K562 (cell line): ENCODE measurements around the gene OPCML. TPM values are rescaled to one million over a fixed set of nuclear protein-coding genes. Genes with fewer than 3 reads are reported as not detected.

Experiments
- ATAC-seq: fragments of 200-7000 bp; cut with Tn5 transposase; 3 replicates; pipeline ENCODE4 v1.9.1; 2020; ENCODE audit warnings: moderate library complexity
- BruUV-seq: library from RNA; stranded (reverse); fragments of 400-500 nt; replicated peaks from 2 replicates; lab custom pipeline; 2021; lab: Mats Ljungman, UMichigan
- CTCF ChIA-PET: fragments of 300-600 bp; formaldehyde crosslinking; extraction: SDS; loops from one replicate; lab custom pipeline; 2021; ENCODE audit warnings: low intra/inter-chr PET ratio; lab: Yijun Ruan, JAX
- POLR2A ChIA-PET: fragments of 300-600, 350-650 bp; sonication (Branson Sonifier 250); formaldehyde crosslinking; extraction: SDS; loops from one replicate; lab custom pipeline; 2021; ENCODE audit warnings: antibody characterized with exemption, inconsistent platforms; lab: Yijun Ruan, JAX
- DNase-seq, 4 experiments: peaks; one replicate each; pipeline versions ENCODE4 v3.0.0 to v3.0.0-alpha.2; 2011 to 2018; ENCODE audit warnings: low spot score in 3 of 4, mixed read lengths in 3 of 4; ENCODE audit errors: extremely low read depth in 1 of 4
- FAIRE-seq: peaks from 2 replicates; lab custom pipeline; 2011; peaks lifted over from hg19 to GRCh38; lab: Jason Lieb, UNC
- H2AFZ ChIP-seq: 2 replicates; pipeline ENCODE4 v1.6.0; 2011; ENCODE audit warnings: low read depth, low read length, control low read depth, inconsistent platforms
- H3K27ac ChIP-seq: fragments of 200-600 bp; 3 replicates; pipeline ENCODE4 v1.8.0; 2011; ENCODE audit warnings: low read depth, mild to moderate bottlenecking, control low read depth, inconsistent platforms, low read length, moderate library complexity, mixed read lengths; ENCODE audit errors: extremely low read depth
- H3K27me3 ChIP-seq, 2 experiments: fragments of 300-600 bp in 1 of 2; 2 replicates in 1 of 2; 3 replicates in 1 of 2; pipeline versions ENCODE4 v1.6.0 to v1.8.0; 2011; ENCODE audit warnings: inconsistent platforms in 2 of 2, low read length in 2 of 2, mild to moderate bottlenecking in 1 of 2, mixed read lengths in 1 of 2, moderate library complexity in 1 of 2; ENCODE audit not compliant: control insufficient read depth in 2 of 2, insufficient read depth in 2 of 2
- H3K36me3 ChIP-seq: fragments of 300-600 bp; 3 replicates; pipeline ENCODE4 v1.8.0; 2011; ENCODE audit warnings: mild to moderate bottlenecking, low read length, inconsistent platforms; ENCODE audit not compliant: control insufficient read depth, insufficient read depth
- H3K4me1 ChIP-seq, 2 experiments: fragments of 200-600 bp in 1 of 2; replicated peaks in 1 of 2; 2 replicates in 1 of 2; 3 replicates in 1 of 2; pipeline versions ENCODE4 v1.5.1 to v1.8.0; 2011; ENCODE audit warnings: inconsistent platforms in 2 of 2, low read length in 2 of 2, mild to moderate bottlenecking in 1 of 2, mixed read lengths in 1 of 2, moderate library complexity in 1 of 2; ENCODE audit not compliant: control insufficient read depth in 2 of 2, insufficient read depth in 2 of 2
- H3K4me2 ChIP-seq: 2 replicates; pipeline ENCODE4 v1.6.1; 2011; ENCODE audit warnings: low read length, control low read depth, inconsistent platforms, mixed read lengths; ENCODE audit not compliant: insufficient read depth
- H3K4me3 ChIP-seq: fragments of 200-600 bp; sonication (generic), shearing (Covaris generic); 2 replicates; pipeline ENCODE4 v1.5.1; 2016; ENCODE audit warnings: control low read depth, inconsistent platforms
- H3K79me2 ChIP-seq: fragments of 200-600 bp; 3 replicates; pipeline ENCODE4 v1.8.0; 2011; ENCODE audit warnings: low read length, inconsistent platforms; ENCODE audit not compliant: control insufficient read depth, insufficient read depth
- H3K9ac ChIP-seq, 2 experiments: 2 replicates each; pipeline versions ENCODE4 v1.6.0 to v1.6.1; 2011; ENCODE audit warnings: low read depth in 2 of 2, low read length in 2 of 2, control low read depth in 1 of 2, inconsistent platforms in 1 of 2, mild to moderate bottlenecking in 1 of 2, mixed read lengths in 1 of 2; ENCODE audit not compliant: insufficient read depth in 1 of 2
- H3K9me1 ChIP-seq: one replicate; pipeline ENCODE4 v1.6.0; 2011; ENCODE audit warnings: inconsistent platforms, mild to moderate bottlenecking, low read length, moderate library complexity; ENCODE audit not compliant: control insufficient read depth, insufficient read depth
- H3K9me3 ChIP-seq: replicated peaks from 2 replicates; pipeline ENCODE4 v1.5.1; 2011; ENCODE audit warnings: low read depth, low read length, inconsistent platforms; ENCODE audit not compliant: control insufficient read depth, insufficient read depth
- H4K20me1 ChIP-seq: replicated peaks from 2 replicates; pipeline ENCODE4 v1.6.1; 2011; ENCODE audit warnings: low read length, inconsistent platforms, mixed read lengths; ENCODE audit not compliant: control insufficient read depth, insufficient read depth
- CHAMP1 ChIP-seq: fragments of 450-650 bp; IDR thresholded peaks from 2 replicates; pipeline ENCODE4 v1.6.1; 2016; ENCODE audit warnings: mild to moderate bottlenecking
- CREBBP ChIP-seq: IDR thresholded peaks from one replicate; pipeline ENCODE4 v1.6.1; 2012; ENCODE audit warnings: low read depth, mild to moderate bottlenecking, control low read depth, inconsistent platforms, low read length
- PATZ1 ChIP-seq: fragments of 250-450 bp; sonication (Bioruptor Pico); IDR thresholded peaks from 2 replicates; pipeline ENCODE4 v1.5.0; 2020; ENCODE audit warnings: mild to moderate bottlenecking, borderline replicate concordance
- RBBP5 ChIP-seq: fragments of 200-600 bp; sonication (generic); IDR thresholded peaks from 2 replicates; pipeline ENCODE4 v1.6.1; 2012; ENCODE audit warnings: borderline replicate concordance, mild to moderate bottlenecking, low read length, control low read depth, inconsistent platforms; ENCODE audit not compliant: insufficient read depth, poor library complexity, severe bottlenecking
- RNF2 ChIP-seq: sonication (generic); IDR thresholded peaks from 2 replicates; pipeline ENCODE4 v1.6.1; 2016
- SRSF1 ChIP-seq: fragments of 200-400 bp; formaldehyde crosslinking; IDR thresholded peaks from 2 replicates; pipeline ENCODE4 v1.6.1; 2017; ENCODE audit warnings: mild to moderate bottlenecking, low read depth, low read length, moderate library complexity
- THAP7 ChIP-seq: fragments of 250-450 bp; sonication (Bioruptor Pico); IDR thresholded peaks from 2 replicates; pipeline ENCODE4 v1.5.0; 2021
- ZBTB11 ChIP-seq, 3 experiments: fragments of 200-800 bp in 1 of 3; fragments of 250-450 bp in 1 of 3; fragments of 450-650 bp in 1 of 3; sonication (Bioruptor Pico) in 1 of 3; sonication (Bioruptor generic) in 1 of 3; formaldehyde crosslinking in 1 of 3; IDR thresholded peaks; 2 replicates each; pipeline versions ENCODE4 v1.6.1 to v1.8.0; 2016 to 2022; ENCODE audit warnings: mild to moderate bottlenecking in 2 of 3, missing genetic modification characterization in 2 of 3, missing compliant biosample characterization in 1 of 3, moderate library complexity in 1 of 3
- WGBS: fragments of 100-300 bp; shearing (Covaris generic); methylation state at CpG from one replicate; pipeline ENCODE4 v1.1.6; 2016; ENCODE audit warnings: low coverage, mixed read lengths; ENCODE audit not compliant: insufficient coverage; ENCODE audit errors: missing lambda C conversion rate; 5-methylcytosine and 5-hydroxymethylcytosine counted together
- in situ Hi-C: fragments of 300-500 bp; cut with MboI; formaldehyde crosslinking; loops from 4 replicates; pipeline ENCODE4 v1.15.0; 2018; ENCODE audit warnings: inconsistent platforms, mixed read lengths
- intact Hi-C: fragments of 100-400 bp; cut with micrococcal nuclease; formaldehyde crosslinking; loops from 2 replicates; pipeline ENCODE4 v1.14.2; 2022
- polyA plus RNA-seq, 8 experiments: library from polyadenylated mRNA; depleted of rRNA in 4 of 8; stranded (reverse) in 5 of 8; unstranded in 3 of 8; fragments of >200 nt; fragmentation: Nextera tagmentation in 2 of 8; fragmentation: Illumina TruSeq in 1 of 8; extraction: Ambion mirVana in 2 of 8; extraction: Trizol in 1 of 8; gene quantifications; 2 replicates each; pipeline versions ENCODE4 v1.2.1 to v1.2.3, GENCODE V29; 2011 to 2014; ENCODE audit warnings: inconsistent platforms in 1 of 8, missing spikeins in 1 of 8
- total RNA-seq, 7 experiments: library from RNA; depleted of rRNA in 6 of 7; stranded (reverse); fragments of >200 nt in 6 of 7; fragmentation: Illumina TruSeq in 2 of 7; extraction: Trizol in 2 of 7; gene quantifications; 2 replicates each; pipeline versions ENCODE4 v1.2.1 to v1.2.3, GENCODE V29; 2011 to 2021; ENCODE audit warnings: low replicate concordance in 1 of 7

Gene OPCML
- total and polyA plus RNA-seq, 9 of the 15 experiments (the other 6 are each of a cell fraction or from before 2014, with no cell fraction given) = not detected

GRCh38 chr11:132859306-132859705 is 673.0 kb downstream of the OPCML start (continued):
- TF ChIP-seq ZBTB11 (CRISPR knock-in tag; IDR thresholded peaks at IDR 0.05) = no peak

GRCh38 chr11:132858223-132858622 is 674.1 kb downstream of the OPCML start:
- no TSS peak for BruUV-seq
- Histone ChIP-seq H3K79me2 (no peaks in the 10 kb centered on the region), H3K36me3 (no peaks in the 10 kb centered on the region), H3K9me1 (no peaks in the 10 kb centered on the region), H2AFZ (no peak overlapping the region), H3K4me1 (no peaks in the 10 kb centered on the region), H3K9me3 (no peaks in the 10 kb centered on the region; the same call in 1 of the 2 replicates), H3K27ac (no peak overlapping the region), H3K27me3 (no peaks in the 10 kb centered on the region), H3K4me2 (no peak overlapping the region), H3K9ac (no peak overlapping the region), H3K4me3 (no peak overlapping the region), H4K20me1 (no peaks in the 10 kb centered on the region)
- intact Hi-C loops (no loop called here), in situ Hi-C loops (no loop called here)
- FAIRE-seq = no peak
- POLR2A ChIA-PET = no interaction called here
- ATAC-seq = no peak
- WGBS = 0% methylated on average over 2 of the region's 5 CpGs
- DNase-seq = no peak
- CTCF ChIA-PET = no interaction called here
- TF ChIP-seq CREBBP (no peak), CHAMP1 (no peak), RBBP5 (no peak), SRSF1 (no peak), THAP7 (CRISPR knock-in tag) (no peak), RNF2 (no peak), PATZ1 (CRISPR knock-in tag) (no peak)
